Measurements from ENCODE around the gene GPR27.

GPR27 gene

GRCh38 chr3:71705681-71706080, 48.0 kb upstream of the GPR27 start:
- ChIA-PET POLR2A (no interaction called here), CTCF (no interaction called here)
- H3K36me3 ChIP-seq (ENCODE audit: control insufficient read depth in 2 of 2, insufficient read depth in 1 of 2, low read length in 2 of 2) = peaks cover 0 to 15% of the 10 kb centered on the region in 2 experiments; a peak in 1 of 3 replicates
- no peaks in the 10 kb centered on the region for H3K9me3 ChIP-seq (ENCODE audit: control insufficient read depth, insufficient read depth, low read depth, low read length)
- no peak overlapping the region for H3K27ac ChIP-seq (ENCODE audit: extremely low read depth, low read depth, low read length)
- H3K4me1 ChIP-seq (ENCODE audit: control insufficient read depth, insufficient read depth, low read length) = no peaks in the 10 kb centered on the region
- no peak overlapping the region for H3K4me3 ChIP-seq (ENCODE audit: low read depth, low read length)
- TF ChIP-seq YY1 (tag by site-specific recombination; IDR thresholded peaks at IDR 0.05) = no peak
- TF ChIP-seq ZBTB20 (tag by site-specific recombination; IDR thresholded peaks at IDR 0.05) = no peak
- no peak for TF ChIP-seq ZNF585B (tag by site-specific recombination; IDR thresholded peaks at IDR 0.05)
- no peak for TF ChIP-seq ZNF488 (tag by site-specific recombination; IDR thresholded peaks at IDR 0.05)
- no peak for TF ChIP-seq ZNF664 (tag by site-specific recombination; IDR thresholded peaks at IDR 0.05)
- no peak for TF ChIP-seq ZBTB10 (tag by site-specific recombination; IDR thresholded peaks at IDR 0.05)
- no peak for TF ChIP-seq ZNF138 (tag by site-specific recombination; IDR thresholded peaks at IDR 0.05; ENCODE audit: borderline replicate concordance)

- TF ChIP-seq ZNF23 (tag by site-specific recombination; IDR thresholded peaks at IDR 0.05; ENCODE audit: borderline replicate concordance) (no peak), ZNF157 (tag by site-specific recombination; IDR thresholded peaks at IDR 0.05) (no peak), ZBTB20 (tag by site-specific recombination; IDR thresholded peaks at IDR 0.05) (no peak), ZNF221 (tag by site-specific recombination; IDR thresholded peaks at IDR 0.05; ENCODE audit: borderline replicate concordance) (no peak), ZNF561 (tag by site-specific recombination; IDR thresholded peaks at IDR 0.05; ENCODE audit: borderline replicate concordance) (no peak), ZNF266 (tag by site-specific recombination; IDR thresholded peaks at IDR 0.05; ENCODE audit: low read depth) (no peak), ZFP69B (tag by site-specific recombination; IDR thresholded peaks at IDR 0.05) (no peak), ZSCAN4 (tag by site-specific recombination; IDR thresholded peaks at IDR 0.05) (no peak), ZNF660 (tag by site-specific recombination; IDR thresholded peaks at IDR 0.05) (no peak), ZBTB49 (tag by site-specific recombination; IDR thresholded peaks at IDR 0.05; ENCODE audit: low read depth) (no peak)
- H3K27ac ChIP-seq (ENCODE audit: extremely low read depth, low read depth, low read length) = no peak overlapping the region
Observed at GRCh38 chr3:71707595-71707994, 46.1 kb upstream of the GPR27 start.

More at GRCh38 chr3:71707595-71707994, 46.1 kb upstream of the GPR27 start:
- no peaks in the 10 kb centered on the region for H3K4me1 ChIP-seq (ENCODE audit: control insufficient read depth, insufficient read depth, low read length)
- no peaks in the 10 kb centered on the region for H3K9me3 ChIP-seq (ENCODE audit: control insufficient read depth, insufficient read depth, low read depth, low read length)
- peaks cover 0 to 15% of the 10 kb centered on the region in 2 experiments; a peak in 1 of 3 replicates for H3K36me3 ChIP-seq (ENCODE audit: control insufficient read depth in 2 of 2, insufficient read depth in 1 of 2, low read length in 2 of 2)
- ChIA-PET POLR2A (no interaction called here), CTCF (interaction anchor here (0.6 kb wide), 1 partner anchor 1119 kb away, joined by 3 read pairs; no protein-coding TSS in a partner anchor)
- H3K4me3 ChIP-seq (ENCODE audit: low read depth, low read length) = no peak overlapping the region

All from HEK293 (cell line).